Skeletal muscle cell (primary cell): ENCODE results near the gene CYP4F11.
"Not testable (repeated sequence)": the region's sequence is repeated elsewhere in the genome, so short reads cannot be mapped to it uniquely, and the experiment has no call there.

Experiments
- DNase-seq: peaks from one replicate; pipeline ENCODE4 v3.0.0-alpha.2; 2010; ENCODE audit warnings: low read depth
- H3K4me3 ChIP-seq: 2 replicates; pipeline ENCODE4 v1.5.1; 2011; ENCODE audit warnings: low read depth, mild to moderate bottlenecking, control low read depth, low read length, moderate library complexity

The CYP4F11 gene

GRCh38 chr19:15926484-15926883 is 7.8 kb downstream of the CYP4F11 start:
- H3K4me3 ChIP-seq: no peak overlapping the region
- no peak for DNase-seq

- H3K4me3 ChIP-seq: no peak overlapping the region
- DNase-seq: no peak
These were observed 10.6 kb downstream of the CYP4F11 start for GRCh38 chr19:15923702-15924101.

- DNase-seq: no peak
- no peak overlapping the region for H3K4me3 ChIP-seq
These were observed 12.3 kb downstream of the CYP4F11 start for GRCh38 chr19:15922021-15922420.

GRCh38 chr19:15919243-15919642 is 15.1 kb downstream of the CYP4F11 start:
- H3K4me3 ChIP-seq: no peak overlapping the region
- DNase-seq: no peak

- no peak overlapping the region for H3K4me3 ChIP-seq
- no peak for DNase-seq
These were observed 19.2 kb downstream of the CYP4F11 start for GRCh38 chr19:15915109-15915508.

GRCh38 chr19:15913830-15914229 is 20.5 kb downstream of the CYP4F11 start:
- H3K4me3 ChIP-seq: no peak overlapping the region
- no peak for DNase-seq

GRCh38 chr19:15913384-15913783 is 20.9 kb downstream of the CYP4F11 start:
- no peak for DNase-seq
- no peak overlapping the region for H3K4me3 ChIP-seq

- DNase-seq: no peak
- no peak overlapping the region for H3K4me3 ChIP-seq
These were observed 22.6 kb downstream of the CYP4F11 start for GRCh38 chr19:15911599-15912235.

GRCh38 chr19:15905026-15905425 is 29.3 kb downstream of the CYP4F11 start:
- no peak overlapping the region for H3K4me3 ChIP-seq
- no peak for DNase-seq

GRCh38 chr19:15902898-15903297 is 31.4 kb downstream of the CYP4F11 start:
- not testable (repeated sequence) for DNase-seq, H3K4me3 ChIP-seq

- H3K4me3 ChIP-seq: no peak overlapping the region
- no peak for DNase-seq
These were observed 32.1 kb downstream of the CYP4F11 start for GRCh38 chr19:15902254-15902653.

GRCh38 chr19:15900504-15900903 is 33.8 kb downstream of the CYP4F11 start:
- DNase-seq: no peak
- H3K4me3 ChIP-seq: no peak overlapping the region

GRCh38 chr19:15900032-15900431 is 34.3 kb downstream of the CYP4F11 start:
- not testable (repeated sequence) for DNase-seq, H3K4me3 ChIP-seq

GRCh38 chr19:15899561-15899960 is 34.8 kb downstream of the CYP4F11 start:
- not testable (repeated sequence) for DNase-seq, H3K4me3 ChIP-seq

GRCh38 chr19:15897738-15898276 is 36.5 kb downstream of the CYP4F11 start, which contains the start of gene CYP4F2:
Gene CYP4F2 (minus strand): TSS chr19:15898074. CDS start chr19:15897611, 463 bp downstream.
- DNase-seq: no peak
- H3K4me3 ChIP-seq: no peak within 1 kb of the TSS

- no peak overlapping the region for H3K4me3 ChIP-seq
- DNase-seq: no peak
These were observed 37.1 kb downstream of the CYP4F11 start for GRCh38 chr19:15897026-15897737.

GRCh38 chr19:15895876-15896430 is 38.4 kb downstream of the CYP4F11 start:
- no peak overlapping the region for H3K4me3 ChIP-seq
- no peak for DNase-seq

GRCh38 chr19:15894359-15894758 is 40.0 kb downstream of the CYP4F11 start:
- no peak for DNase-seq
- H3K4me3 ChIP-seq: no peak overlapping the region

GRCh38 chr19:15893477-15893876 is 40.9 kb downstream of the CYP4F11 start:
- no peak for DNase-seq
- H3K4me3 ChIP-seq: no peak overlapping the region

- no peak for DNase-seq
- no peak overlapping the region for H3K4me3 ChIP-seq
These were observed 42.3 kb downstream of the CYP4F11 start for GRCh38 chr19:15892012-15892411.
